Pancreas (tissue), 10 donors: Measurements from ENCODE around the gene VPS41. TPM values are rescaled to one million over a fixed set of nuclear protein-coding genes. Genes with fewer than 3 reads are reported as not detected.

Experiments used
- ATAC-seq, 4 donors: fragments of 200-7000 bp; cut with Tn5 transposase; one replicate each; pipeline versions ENCODE4 v1.8.0 to v1.9.1; 2020; ENCODE audit warnings: mild to moderate bottlenecking in 4 of 4, moderate library complexity in 4 of 4
- DNase-seq, 6 donors: peaks; one replicate each; pipeline ENCODE4 v3.0.0-alpha.2; 2020
- FAIRE-seq: peaks from 2 replicates; lab custom pipeline; 2012; peaks lifted over from hg19 to GRCh38; lab: Jason Lieb, UNC
- H3K27ac ChIP-seq, 4 donors: fragments of 200-600 bp; sonication (generic); 1 replicate in 3 of 4; 2 replicates in 1 of 4; pipeline versions ENCODE4 v1.5.0 to v1.8.0; 2020
- H3K27me3 ChIP-seq, 4 donors: fragments of 200-600 bp; one replicate each; pipeline ENCODE4 v1.8.0; 2021
- H3K36me3 ChIP-seq, 3 donors: fragments of 200-600 bp; sonication (generic) in 1 of 3; one replicate each; pipeline versions ENCODE4 v1.5.0 to v1.8.0; 2020 to 2021
- H3K4me1 ChIP-seq, 3 donors: fragments of 200-600 bp; one replicate each; pipeline ENCODE4 v1.8.0; 2021
- H3K4me3 ChIP-seq, 4 donors: fragments of 200-600 bp; sonication (generic) in 2 of 4; one replicate each; pipeline versions ENCODE4 v1.5.0 to v1.8.0; 2020 to 2021
- H3K9me3 ChIP-seq, 4 donors: fragments of 200-600 bp; one replicate each; pipeline ENCODE4 v1.8.0; 2021
- WGBS, 2 donors: extraction: QIAGEN DNeasy Blood & Tissue Kit; methylation state at CpG; one replicate each; pipeline ENCODE4 v1.1.7; 2013; 5-methylcytosine and 5-hydroxymethylcytosine counted together
- intact Hi-C, 3 donors: fragments of 100-400 bp; cut with DNase I; formaldehyde crosslinking; loops; one replicate each; pipeline versions ENCODE4 v1.11.1 to v1.14.2; 2022
- polyA plus RNA-seq, 2 donors: library from polyadenylated mRNA; stranded (reverse); fragments of 200-250 nt; gene quantifications; one replicate each; pipeline ENCODE4 v1.2.3, GENCODE V29; 2013
- total RNA-seq, 6 donors: library from RNA; stranded (reverse); fragmentation: NEBNext Ultra II Directional in 4 of 6; extraction: Animal tissue kit (Norgen Biotek cat#: 25700) in 4 of 6; gene quantifications; one replicate each; pipeline versions ENCODE4 v1.2.1 to v1.2.4, GENCODE V29; 2021 to 2023
- TF ChIP-seq, protein P1 (sequence below), 4 donors: fragments of 200-600 bp; sonication (generic) in 3 of 4; IDR thresholded peaks; one replicate each; pipeline versions ENCODE4 v1.5.0 to v1.8.0; 2021; ENCODE audit warnings: antibody characterized with exemption in 4 of 4
- donor health status: healthy with polysubstance abuse.
- donor health status: DM: no; HTN: no; CAD: no; lungs with moderate emphysema.
- donor health status: DM: no; HTN: no; CAD: no.
- donor health status: control.
- donor health status: control.
- donor health status: Bipolar disorder and iron deficiency.
- donor health status: DM: yes; HTN: yes; CAD: no.
- donor health status: DM: no; HTN: no; CAD: no.
- donor health status: DM: no; HTN: no; CAD: no.
- donor health status: DM: yes; HTN: yes; CAD: no.

Gene VPS41
- total and polyA plus RNA-seq, 8 donors, result 10.0 to 79.2 (median 37.8) TPM

DNA sequence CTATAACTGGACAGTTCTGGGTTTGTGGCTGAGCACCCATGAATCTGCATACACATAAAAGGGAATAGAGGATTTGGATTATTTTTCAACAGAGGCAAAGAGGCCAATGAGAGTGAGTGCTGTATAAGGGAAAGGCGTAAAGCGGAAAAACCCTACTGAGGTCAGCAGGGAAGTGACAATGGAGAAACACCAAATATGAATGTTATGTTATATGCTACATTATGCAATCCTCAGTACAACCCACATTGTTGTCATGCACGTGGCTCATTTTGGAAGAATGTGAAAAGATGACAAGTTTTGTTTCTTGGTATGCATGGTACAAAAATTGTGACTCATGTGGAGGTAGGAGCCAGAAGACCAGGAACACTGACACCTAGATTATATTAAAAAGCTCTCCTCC, 164.2 kb downstream of the VPS41 start:
- Histone ChIP-seq H3K27me3 (no peaks in the 10 kb centered on the region), H3K36me3 (peaks cover 0 to 29% (median 0%) of the 10 kb centered on the region in 3 donors), H3K4me1 (no peaks in the 10 kb centered on the region), H3K27ac (no peak overlapping the region), H3K4me3 (no peak overlapping the region), H3K9me3 (no peaks in the 10 kb centered on the region)
- no peak for ATAC-seq
- TF ChIP-seq, protein P1, sequence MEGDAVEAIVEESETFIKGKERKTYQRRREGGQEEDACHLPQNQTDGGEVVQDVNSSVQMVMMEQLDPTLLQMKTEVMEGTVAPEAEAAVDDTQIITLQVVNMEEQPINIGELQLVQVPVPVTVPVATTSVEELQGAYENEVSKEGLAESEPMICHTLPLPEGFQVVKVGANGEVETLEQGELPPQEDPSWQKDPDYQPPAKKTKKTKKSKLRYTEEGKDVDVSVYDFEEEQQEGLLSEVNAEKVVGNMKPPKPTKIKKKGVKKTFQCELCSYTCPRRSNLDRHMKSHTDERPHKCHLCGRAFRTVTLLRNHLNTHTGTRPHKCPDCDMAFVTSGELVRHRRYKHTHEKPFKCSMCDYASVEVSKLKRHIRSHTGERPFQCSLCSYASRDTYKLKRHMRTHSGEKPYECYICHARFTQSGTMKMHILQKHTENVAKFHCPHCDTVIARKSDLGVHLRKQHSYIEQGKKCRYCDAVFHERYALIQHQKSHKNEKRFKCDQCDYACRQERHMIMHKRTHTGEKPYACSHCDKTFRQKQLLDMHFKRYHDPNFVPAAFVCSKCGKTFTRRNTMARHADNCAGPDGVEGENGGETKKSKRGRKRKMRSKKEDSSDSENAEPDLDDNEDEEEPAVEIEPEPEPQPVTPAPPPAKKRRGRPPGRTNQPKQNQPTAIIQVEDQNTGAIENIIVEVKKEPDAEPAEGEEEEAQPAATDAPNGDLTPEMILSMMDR (IDR thresholded peaks at IDR 0.05), result no peak
- FAIRE-seq, result no peak
- 93 to 94% methylated on average over 3 of the region's 3 CpGs for WGBS, 2 donors
- DNase-seq, result no peak
- intact Hi-C loops, result no loop called here

DNA sequence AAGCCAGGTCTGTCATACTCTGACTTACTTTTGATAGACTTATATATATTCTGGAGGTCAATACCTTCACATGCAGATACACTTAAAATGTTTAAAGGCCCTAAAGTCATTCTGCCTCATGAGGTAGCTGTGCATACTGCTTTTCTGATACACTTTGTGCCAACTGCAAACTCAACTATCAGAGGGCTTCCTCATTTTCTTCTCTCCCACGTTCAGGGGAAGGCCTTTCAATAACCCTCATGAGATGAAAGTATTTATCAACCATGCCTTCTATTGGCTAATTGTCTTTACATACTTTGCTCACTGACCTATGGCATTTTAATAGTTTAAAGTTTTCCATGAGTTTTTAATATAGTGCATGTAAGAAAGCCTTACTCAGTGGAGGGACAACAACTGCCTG, 165.1 kb downstream of the VPS41 start:
- WGBS, 2 donors, result 71 to 76% methylated on average over 1 of the region's 1 CpG
- no peaks in the 10 kb centered on the region for H3K27me3 ChIP-seq
- peaks cover 0 to 35% (median 0%) of the 10 kb centered on the region in 3 donors for H3K36me3 ChIP-seq
- no peak for ATAC-seq
- intact Hi-C loops, result no loop called here
- H3K9me3 ChIP-seq, result no peaks in the 10 kb centered on the region
- no peak for DNase-seq
- FAIRE-seq, result no peak
- TF ChIP-seq, protein P1 (IDR thresholded peaks at IDR 0.05), result no peak
- H3K27ac ChIP-seq, result no peak overlapping the region
- no peaks in the 10 kb centered on the region for H3K4me1 ChIP-seq
- no peak overlapping the region for H3K4me3 ChIP-seq

DNA sequence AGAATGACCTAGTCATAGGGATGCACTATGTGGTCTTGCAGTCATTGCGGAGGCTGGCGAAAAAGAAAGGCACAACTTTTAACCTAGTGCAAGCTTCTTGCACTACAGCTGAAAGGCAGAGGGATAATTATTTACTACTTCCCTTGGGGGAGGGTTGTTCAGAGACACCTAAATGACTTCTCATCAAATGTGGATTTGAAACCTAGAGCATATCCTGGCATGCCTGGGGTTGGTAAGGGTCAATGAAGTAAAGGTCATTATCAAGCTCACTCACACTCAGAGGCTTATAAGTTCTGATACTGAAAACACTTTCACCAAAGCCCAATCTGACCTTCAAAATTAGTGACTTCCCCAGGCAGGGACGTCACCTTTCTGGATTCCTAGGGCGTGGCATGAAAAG, 168.9 kb downstream of the VPS41 start:
- Histone ChIP-seq H3K9me3 (no peaks in the 10 kb centered on the region), H3K4me1 (no peaks in the 10 kb centered on the region), H3K36me3 (peaks cover 0 to 31% (median 0%) of the 10 kb centered on the region in 3 donors), H3K27me3 (no peaks in the 10 kb centered on the region), H3K4me3 (no peak overlapping the region), H3K27ac (no peak overlapping the region)
- intact Hi-C loops, result no loop called here
- DNase-seq (no peak), ATAC-seq (no peak), FAIRE-seq (no peak)
- WGBS, 2 donors, result 92 to 93% methylated on average over 4 of the region's 4 CpGs
- TF ChIP-seq, protein P1 (IDR thresholded peaks at IDR 0.05), result no peak

DNA sequence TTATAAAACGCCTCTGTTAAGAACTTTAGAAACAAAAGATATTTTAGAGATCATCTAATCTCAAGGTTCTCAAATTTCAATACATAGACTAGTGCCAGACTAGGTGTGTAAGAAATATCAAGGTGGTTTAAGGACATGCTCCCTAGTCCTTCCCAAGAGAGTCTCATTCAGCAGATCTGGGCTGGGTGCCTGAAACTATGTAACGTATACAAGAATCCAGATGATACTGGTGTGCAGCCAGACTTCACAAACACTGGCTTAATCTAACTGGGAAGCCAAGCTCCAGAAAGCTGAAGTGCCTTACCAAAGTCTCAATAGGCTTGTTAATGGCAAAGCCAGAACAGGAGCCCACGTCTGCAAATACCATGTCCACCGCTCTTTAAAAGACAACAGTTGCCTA, 172.9 kb downstream of the VPS41 start:
- H3K4me3 ChIP-seq, result no peak overlapping the region
- H3K4me1 ChIP-seq, result no peaks in the 10 kb centered on the region
- no peak for FAIRE-seq
- ATAC-seq, result no peak
- TF ChIP-seq, protein P1 (IDR thresholded peaks at IDR 0.05), result no peak
- intact Hi-C loops, result no loop called here
- H3K27me3 ChIP-seq, result no peaks in the 10 kb centered on the region
- WGBS, 2 donors, result 75 to 79% methylated on average over 4 of the region's 4 CpGs
- H3K9me3 ChIP-seq, result no peaks in the 10 kb centered on the region
- no peak for DNase-seq
- peaks cover 0 to 8% (median 2%) of the 10 kb centered on the region in 3 donors for H3K36me3 ChIP-seq
- H3K27ac ChIP-seq, result no peak overlapping the region

DNA sequence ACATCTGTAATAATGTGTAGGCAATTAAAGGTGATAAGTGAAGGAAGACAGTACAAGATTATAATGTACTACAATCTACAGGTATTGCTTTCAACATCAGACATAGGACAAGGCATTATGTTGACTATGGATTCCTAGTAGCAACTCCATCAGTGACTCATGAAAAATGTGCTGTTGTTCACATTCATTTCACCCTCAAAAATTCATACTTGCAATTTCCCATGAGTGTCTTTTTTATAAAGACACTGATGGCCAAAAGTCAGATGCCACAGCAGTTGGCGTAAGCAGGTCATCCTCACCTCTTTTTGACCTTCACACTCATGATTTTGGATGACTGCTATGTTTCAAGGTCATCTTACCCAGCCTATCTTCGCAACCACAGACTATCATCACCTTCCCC, 177.8 kb downstream of the VPS41 start:
- H3K4me3 ChIP-seq, result no peak overlapping the region
- H3K4me1 ChIP-seq, result no peaks in the 10 kb centered on the region
- no peak for ATAC-seq
- FAIRE-seq, result no peak
- no peaks in the 10 kb centered on the region for H3K27me3 ChIP-seq
- DNase-seq, result no peak
- TF ChIP-seq, protein P1 (IDR thresholded peaks at IDR 0.05), result no peak
- peaks cover 0 to 5% (median 0%) of the 10 kb centered on the region in 3 donors for H3K36me3 ChIP-seq
- WGBS, 2 donors, result 96 to 98% methylated on average over 2 of the region's 2 CpGs
- no peaks in the 10 kb centered on the region for H3K9me3 ChIP-seq
- intact Hi-C loops, result no loop called here
- no peak overlapping the region for H3K27ac ChIP-seq
